ENCODE measurements around the gene RBFOX2. TPM values are rescaled to one million over a fixed set of nuclear protein-coding genes. Genes with fewer than 3 reads are reported as not detected.
"Not testable (repeated sequence)": the region's sequence is repeated elsewhere in the genome, so short reads cannot be mapped to it uniquely, and the experiment has no call there.

The RBFOX2 gene
- total RNA-seq, 1 experiment from 2014 or later: 77.7 TPM

- no peak for DNase-seq
- no peak overlapping the region for H3K4me3 ChIP-seq (ENCODE audit: insufficient read depth, low read depth, low read length)
- H3K27me3 ChIP-seq (ENCODE audit: control insufficient read depth, insufficient read depth, low read length): no peaks in the 10 kb centered on the region
- no peaks in the 10 kb centered on the region; the same call in 1 of the 2 replicates for H3K36me3 ChIP-seq (replicated peaks; ENCODE audit: control insufficient read depth, insufficient read depth, low read length)
Observed at GRCh38 chr22:35804421-35804820, 224.2 kb downstream of the RBFOX2 start.

DNA sequence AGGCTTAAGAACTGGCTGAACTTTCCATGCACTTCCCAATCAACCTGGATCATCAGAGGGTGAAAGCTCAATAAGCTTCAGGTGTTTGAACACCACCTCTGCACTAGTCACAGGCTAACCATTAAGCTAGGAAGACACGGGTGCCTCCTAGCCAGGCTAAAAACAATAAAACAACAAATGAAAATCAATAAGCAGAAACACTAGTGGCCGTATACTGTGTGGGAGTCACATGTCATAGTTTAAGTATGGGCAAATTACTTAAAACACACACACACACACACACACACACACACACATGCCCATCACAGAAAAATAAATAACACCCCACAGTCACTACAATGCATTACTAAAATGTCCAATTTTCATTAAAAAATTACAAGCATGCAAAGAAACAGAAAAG, 225.7 kb downstream of the RBFOX2 start:
- H3K36me3 ChIP-seq (replicated peaks; ENCODE audit: control insufficient read depth, insufficient read depth, low read length): no peaks in the 10 kb centered on the region
- no peak overlapping the region for H3K4me3 ChIP-seq (ENCODE audit: insufficient read depth, low read depth, low read length)
- no peaks in the 10 kb centered on the region for H3K27me3 ChIP-seq (ENCODE audit: control insufficient read depth, insufficient read depth, low read length)
- DNase-seq: no peak

DNA sequence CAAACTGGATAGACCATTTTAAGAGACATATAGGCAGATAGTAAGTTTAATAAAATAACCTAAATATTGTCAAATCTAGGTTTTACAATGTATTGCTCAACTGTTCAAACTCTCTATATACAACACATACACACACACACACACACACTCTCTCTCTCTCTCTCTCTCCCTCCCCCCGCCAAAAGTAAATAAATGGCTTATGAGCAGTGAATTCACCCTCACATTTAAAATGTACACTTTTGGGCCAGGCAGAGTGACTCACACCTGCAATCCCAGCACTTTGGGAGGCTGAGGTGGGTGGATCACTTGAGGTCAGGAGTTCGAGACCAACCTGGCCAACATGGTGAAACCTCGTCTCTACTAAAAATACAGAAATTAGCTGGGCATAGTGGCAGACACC, 227.3 kb downstream of the RBFOX2 start:
- H3K36me3 ChIP-seq (replicated peaks; ENCODE audit: control insufficient read depth, insufficient read depth, low read length); DNase-seq; H3K27me3 ChIP-seq (ENCODE audit: control insufficient read depth, insufficient read depth, low read length); H3K4me3 ChIP-seq (ENCODE audit: insufficient read depth, low read depth, low read length): not testable (repeated sequence)

DNA sequence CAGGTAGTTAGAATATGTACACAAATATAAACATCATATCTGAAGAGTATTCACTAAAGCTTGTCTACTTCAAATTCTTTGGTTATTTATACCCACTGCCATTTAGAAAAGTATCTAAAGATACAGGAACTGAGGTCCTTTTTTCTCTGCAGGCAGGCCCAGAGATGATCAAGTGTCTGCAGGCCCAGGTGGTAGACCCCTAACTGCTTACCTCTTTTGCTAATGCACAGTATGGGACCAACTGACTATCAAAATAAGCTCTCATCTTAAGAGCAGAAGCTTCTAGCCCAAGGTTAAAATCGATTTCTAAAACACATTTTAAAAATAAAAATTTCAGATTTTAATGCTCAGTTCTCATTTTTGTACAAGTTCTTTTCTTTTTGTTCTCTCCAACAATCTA, 229.5 kb downstream of the RBFOX2 start:
- Histone ChIP-seq H3K4me3 (ENCODE audit: insufficient read depth, low read depth, low read length) (no peak overlapping the region), H3K27me3 (ENCODE audit: control insufficient read depth, insufficient read depth, low read length) (no peaks in the 10 kb centered on the region), H3K36me3 (replicated peaks; ENCODE audit: control insufficient read depth, insufficient read depth, low read length) (no peaks in the 10 kb centered on the region)
- DNase-seq: no peak

GRCh38 chr22:35797411-35797810, 231.2 kb downstream of the RBFOX2 start:
- no peaks in the 10 kb centered on the region for H3K27me3 ChIP-seq (ENCODE audit: control insufficient read depth, insufficient read depth, low read length)
- no peak overlapping the region for H3K4me3 ChIP-seq (ENCODE audit: insufficient read depth, low read depth, low read length)
- H3K36me3 ChIP-seq (replicated peaks; ENCODE audit: control insufficient read depth, insufficient read depth, low read length): no peaks in the 10 kb centered on the region
- DNase-seq: no peak

DNA sequence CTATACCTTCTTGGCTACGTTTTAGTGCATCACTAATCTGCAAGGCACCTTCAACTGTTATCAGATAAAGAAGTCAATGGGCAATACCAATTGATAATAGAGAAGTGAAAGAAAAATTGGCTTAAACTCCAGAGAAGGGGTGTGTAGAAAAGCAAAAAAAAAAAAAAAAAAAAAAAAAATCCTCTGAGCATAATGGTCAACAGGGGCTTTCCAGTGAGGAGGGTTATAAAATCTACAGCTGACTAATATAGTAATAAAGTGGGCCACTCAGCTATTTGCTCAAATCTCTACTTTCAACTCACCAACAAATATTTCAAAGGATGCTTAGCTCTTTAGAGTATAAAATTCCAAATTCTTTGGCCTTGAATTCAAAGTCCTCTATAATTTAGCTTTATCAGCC, 233.1 kb downstream of the RBFOX2 start:
- no peak overlapping the region for H3K4me3 ChIP-seq (ENCODE audit: insufficient read depth, low read depth, low read length)
- no peaks in the 10 kb centered on the region for H3K27me3 ChIP-seq (ENCODE audit: control insufficient read depth, insufficient read depth, low read length)
- DNase-seq: no peak
- no peaks in the 10 kb centered on the region for H3K36me3 ChIP-seq (replicated peaks; ENCODE audit: control insufficient read depth, insufficient read depth, low read length)

- no peaks in the 10 kb centered on the region for H3K36me3 ChIP-seq (replicated peaks; ENCODE audit: control insufficient read depth, insufficient read depth, low read length)
- no peak overlapping the region for H3K4me3 ChIP-seq (ENCODE audit: insufficient read depth, low read depth, low read length)
- DNase-seq: no peak
- H3K27me3 ChIP-seq (ENCODE audit: control insufficient read depth, insufficient read depth, low read length): no peaks in the 10 kb centered on the region
Observed at GRCh38 chr22:35792506-35792905, 236.1 kb downstream of the RBFOX2 start.

DNA sequence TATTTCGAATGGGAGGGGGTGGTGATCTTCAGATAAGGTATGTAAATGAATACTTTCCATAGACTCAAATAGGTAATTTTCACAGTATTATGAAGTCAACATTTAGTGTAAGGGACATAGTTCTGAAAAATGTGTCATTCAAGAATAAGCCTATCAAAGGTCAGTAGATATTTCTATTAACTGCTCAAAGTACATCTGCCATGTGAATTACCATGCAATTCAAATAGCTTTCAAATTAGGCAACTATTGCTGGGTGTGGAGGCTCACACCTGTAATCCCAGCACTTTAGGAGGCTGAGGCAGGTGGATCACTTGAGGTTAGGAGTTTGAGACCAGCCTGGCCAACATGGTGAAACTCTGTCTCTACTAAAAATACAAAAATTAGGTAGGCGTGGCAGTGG, 236.8 kb downstream of the RBFOX2 start:
- not testable (repeated sequence) for H3K36me3 ChIP-seq (replicated peaks; ENCODE audit: control insufficient read depth, insufficient read depth, low read length); H3K4me3 ChIP-seq (ENCODE audit: insufficient read depth, low read depth, low read length); DNase-seq; H3K27me3 ChIP-seq (ENCODE audit: control insufficient read depth, insufficient read depth, low read length)

DNA sequence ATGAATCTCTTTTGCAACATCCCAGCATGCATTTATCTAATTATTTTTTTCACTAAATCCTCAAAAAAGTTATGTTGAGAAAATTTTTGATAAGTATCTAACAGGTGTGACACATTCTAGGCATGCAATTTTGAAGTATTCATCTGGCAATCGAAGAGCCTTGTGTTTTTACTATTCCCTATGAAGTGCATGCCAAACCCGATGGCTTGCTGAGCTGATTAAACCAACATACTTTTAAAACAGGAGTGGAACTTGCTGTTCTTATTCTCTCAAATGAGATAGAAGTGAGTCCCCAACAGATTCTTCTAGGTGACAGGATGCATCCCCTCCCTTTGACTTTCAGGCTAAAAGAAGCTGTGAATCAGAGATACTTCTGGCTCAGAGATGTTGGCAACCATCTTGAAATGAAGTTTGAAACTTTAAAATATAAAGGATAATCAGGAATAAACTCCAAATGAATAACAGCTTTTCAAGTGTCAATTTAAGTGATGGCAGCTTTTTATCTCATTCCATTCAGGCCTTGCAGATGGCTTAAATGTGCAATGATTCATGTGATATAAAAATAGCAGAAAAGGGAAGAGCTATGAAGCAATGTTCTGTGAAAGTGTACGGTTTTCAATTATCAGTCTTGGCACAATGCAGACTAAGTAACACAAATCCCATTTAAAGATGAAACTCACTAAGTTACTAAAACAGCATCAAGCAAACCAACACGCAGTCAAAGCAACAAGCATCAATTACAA, 243.3 kb downstream of the RBFOX2 start:
- no peak for DNase-seq
- H3K4me3 ChIP-seq (ENCODE audit: insufficient read depth, low read depth, low read length): no peak overlapping the region
- no peaks in the 10 kb centered on the region for H3K27me3 ChIP-seq (ENCODE audit: control insufficient read depth, insufficient read depth, low read length)
- H3K36me3 ChIP-seq (replicated peaks; ENCODE audit: control insufficient read depth, insufficient read depth, low read length): no peaks in the 10 kb centered on the region; the same call in 1 of the 2 replicates

- Histone ChIP-seq H3K4me3 (ENCODE audit: insufficient read depth, low read depth, low read length) (no peak overlapping the region), H3K27me3 (ENCODE audit: control insufficient read depth, insufficient read depth, low read length) (no peaks in the 10 kb centered on the region), H3K36me3 (replicated peaks; ENCODE audit: control insufficient read depth, insufficient read depth, low read length) (no peaks in the 10 kb centered on the region; the same call in 1 of the 2 replicates)
- no peak for DNase-seq
Observed at GRCh38 chr22:35784633-35785032, 244.0 kb downstream of the RBFOX2 start.

GRCh38 chr22:35783943-35784614, 244.5 kb downstream of the RBFOX2 start:
- Histone ChIP-seq H3K4me3 (ENCODE audit: insufficient read depth, low read depth, low read length) (no peak overlapping the region), H3K36me3 (replicated peaks; ENCODE audit: control insufficient read depth, insufficient read depth, low read length) (no peaks in the 10 kb centered on the region; the same call in 1 of the 2 replicates), H3K27me3 (ENCODE audit: control insufficient read depth, insufficient read depth, low read length) (no peaks in the 10 kb centered on the region)
- DNase-seq: no peak

GRCh38 chr22:35782504-35782903, 246.1 kb downstream of the RBFOX2 start:
- Histone ChIP-seq H3K27me3 (ENCODE audit: control insufficient read depth, insufficient read depth, low read length) (no peaks in the 10 kb centered on the region), H3K4me3 (ENCODE audit: insufficient read depth, low read depth, low read length) (no peak overlapping the region), H3K36me3 (replicated peaks; ENCODE audit: control insufficient read depth, insufficient read depth, low read length) (no peaks in the 10 kb centered on the region; the same call in 1 of the 2 replicates)
- DNase-seq: no peak

DNA sequence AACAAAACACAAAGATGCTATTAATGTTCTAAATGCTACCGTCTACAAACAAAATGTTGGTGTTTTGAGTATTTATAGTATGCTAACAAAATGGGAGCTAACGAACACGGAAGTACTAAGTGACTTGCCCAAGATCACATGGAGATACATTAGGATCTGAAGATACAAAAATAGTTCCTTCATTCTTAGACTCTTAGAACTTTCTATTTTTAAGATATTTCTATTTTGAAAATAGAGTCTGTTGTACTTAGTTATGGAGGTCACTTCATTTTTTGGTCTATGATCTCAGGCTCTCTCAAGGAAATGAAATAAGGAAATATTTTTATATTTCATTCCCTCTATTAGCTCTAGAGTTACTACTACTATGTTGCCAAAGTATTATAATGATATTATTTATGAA, 246.7 kb downstream of the RBFOX2 start:
- no peaks in the 10 kb centered on the region; the same call in 1 of the 2 replicates for H3K36me3 ChIP-seq (replicated peaks; ENCODE audit: control insufficient read depth, insufficient read depth, low read length)
- no peak for DNase-seq
- no peaks in the 10 kb centered on the region for H3K27me3 ChIP-seq (ENCODE audit: control insufficient read depth, insufficient read depth, low read length)
- H3K4me3 ChIP-seq (ENCODE audit: insufficient read depth, low read depth, low read length): no peak overlapping the region

- no peak for DNase-seq
- Histone ChIP-seq H3K36me3 (replicated peaks; ENCODE audit: control insufficient read depth, insufficient read depth, low read length) (no peaks in the 10 kb centered on the region), H3K4me3 (ENCODE audit: insufficient read depth, low read depth, low read length) (no peak overlapping the region)
Observed at GRCh38 chr22:35777335-35777975, 251.2 kb downstream of the RBFOX2 start.

DNA sequence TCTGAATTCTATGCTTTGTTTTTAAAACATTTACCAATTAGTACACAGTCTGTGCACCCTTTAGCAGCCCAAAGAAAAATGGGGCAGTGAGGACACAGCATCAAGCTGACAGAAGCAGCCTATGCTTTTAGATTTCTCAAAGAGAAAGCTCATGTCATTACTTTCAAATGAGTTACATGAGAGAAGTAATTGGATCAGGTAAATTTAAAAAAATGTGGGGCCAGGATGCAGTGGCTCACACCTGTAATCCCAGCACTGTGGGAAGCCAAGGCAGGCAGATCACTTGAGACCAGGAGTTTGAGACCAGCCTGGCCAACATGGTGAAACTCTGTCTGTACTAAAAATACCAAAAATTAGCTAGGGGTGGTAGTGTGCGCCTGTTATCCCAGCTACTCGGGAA, 253.3 kb downstream of the RBFOX2 start:
- H3K27me3 ChIP-seq (ENCODE audit: control insufficient read depth, insufficient read depth, low read length): no peaks in the 10 kb centered on the region
- H3K36me3 ChIP-seq (replicated peaks; ENCODE audit: control insufficient read depth, insufficient read depth, low read length): no peaks in the 10 kb centered on the region
- H3K4me3 ChIP-seq (ENCODE audit: insufficient read depth, low read depth, low read length): no peak overlapping the region
- no peak for DNase-seq

More at GRCh38 chr22:35777335-35777975, 251.2 kb downstream of the RBFOX2 start:
- H3K27me3 ChIP-seq (ENCODE audit: control insufficient read depth, insufficient read depth, low read length): no peaks in the 10 kb centered on the region
